ENCODE results near the gene CYP27B1.

The CYP27B1 gene

GRCh38 chr12:57718641-57719528 lies 48.0 kb downstream of the CYP27B1 start:
- no peak for TF ChIP-seq CTCF (conservative IDR thresholded peaks at IDR 0.05; ENCODE audit: low read depth, low read length)

GRCh38 chr12:57717846-57718640 lies 48.8 kb downstream of the CYP27B1 start:
- H3K36me3 ChIP-seq (ENCODE audit: insufficient read depth), result peaks cover 9% of the 10 kb centered on the region; the same call in 1 of the 2 replicates
- H2AFZ ChIP-seq (ENCODE audit: low read depth), result no peak overlapping the region
- no peaks in the 10 kb centered on the region for H3K79me2 ChIP-seq (ENCODE audit: insufficient read depth, low read depth)
- no peak for TF ChIP-seq CTCF (conservative IDR thresholded peaks at IDR 0.05; ENCODE audit: low read depth, low read length)
- H3K27ac ChIP-seq, result no peak overlapping the region
- H3K4me1 ChIP-seq (ENCODE audit: low read depth, poor library complexity, severe bottlenecking), result no peaks in the 10 kb centered on the region
- H4K20me1 ChIP-seq (ENCODE audit: insufficient read depth), result no peaks in the 10 kb centered on the region
- no peaks in the 10 kb centered on the region for H3K27me3 ChIP-seq (ENCODE audit: insufficient read depth, low read depth)
- no peak overlapping the region for H3K4me2 ChIP-seq
- no peak overlapping the region for H3K9ac ChIP-seq
- H3K4me3 ChIP-seq (IDR thresholded peaks at IDR 0.05; ENCODE audit: insufficient read depth, low read depth, low read length), result no peak overlapping the region

More at GRCh38 chr12:57718641-57719528, 48.0 kb downstream of the CYP27B1 start:
- Histone ChIP-seq H3K79me2 (ENCODE audit: insufficient read depth, low read depth) (no peaks in the 10 kb centered on the region), H3K9ac (no peak overlapping the region), H3K36me3 (ENCODE audit: insufficient read depth) (peaks cover 9% of the 10 kb centered on the region; the same call in 1 of the 2 replicates), H2AFZ (ENCODE audit: low read depth) (no peak overlapping the region), H3K4me2 (no peak overlapping the region), H3K4me1 (ENCODE audit: low read depth, poor library complexity, severe bottlenecking) (no peaks in the 10 kb centered on the region), H3K27ac (no peak overlapping the region), H3K27me3 (ENCODE audit: insufficient read depth, low read depth) (no peaks in the 10 kb centered on the region), H3K4me3 (IDR thresholded peaks at IDR 0.05; ENCODE audit: insufficient read depth, low read depth, low read length) (no peak overlapping the region), H4K20me1 (ENCODE audit: insufficient read depth) (no peaks in the 10 kb centered on the region)

GRCh38 chr12:57717131-57717530 lies 49.7 kb downstream of the CYP27B1 start:
- Histone ChIP-seq H3K27ac (no peak overlapping the region), H2AFZ (ENCODE audit: low read depth) (no peak overlapping the region), H4K20me1 (ENCODE audit: insufficient read depth) (no peaks in the 10 kb centered on the region), H3K4me3 (IDR thresholded peaks at IDR 0.05; ENCODE audit: insufficient read depth, low read depth, low read length) (no peak overlapping the region), H3K27me3 (ENCODE audit: insufficient read depth, low read depth) (no peaks in the 10 kb centered on the region), H3K79me2 (ENCODE audit: insufficient read depth, low read depth) (no peaks in the 10 kb centered on the region), H3K9ac (no peak overlapping the region), H3K4me1 (ENCODE audit: low read depth, poor library complexity, severe bottlenecking) (no peaks in the 10 kb centered on the region), H3K36me3 (ENCODE audit: insufficient read depth) (peaks cover 9% of the 10 kb centered on the region; the same call in 1 of the 2 replicates), H3K4me2 (no peak overlapping the region)
- TF ChIP-seq CTCF (conservative IDR thresholded peaks at IDR 0.05; ENCODE audit: low read depth, low read length), result no peak

- peaks cover 9% of the 10 kb centered on the region; the same call in 1 of the 2 replicates for H3K36me3 ChIP-seq (ENCODE audit: insufficient read depth)
Observed at GRCh38 chr12:57716305-57716704, 50.6 kb downstream of the CYP27B1 start.

More at GRCh38 chr12:57716305-57716704, 50.6 kb downstream of the CYP27B1 start:
- no peak overlapping the region for H2AFZ ChIP-seq (ENCODE audit: low read depth)
- no peaks in the 10 kb centered on the region for H3K79me2 ChIP-seq (ENCODE audit: insufficient read depth, low read depth)
- H3K4me1 ChIP-seq (ENCODE audit: low read depth, poor library complexity, severe bottlenecking), result no peaks in the 10 kb centered on the region
- H3K27me3 ChIP-seq (ENCODE audit: insufficient read depth, low read depth), result no peaks in the 10 kb centered on the region
- no peak overlapping the region for H3K27ac ChIP-seq
- TF ChIP-seq CTCF (conservative IDR thresholded peaks at IDR 0.05; ENCODE audit: low read depth, low read length), result no peak
- H4K20me1 ChIP-seq (ENCODE audit: insufficient read depth), result no peaks in the 10 kb centered on the region
- H3K9ac ChIP-seq, result no peak overlapping the region
- H3K4me3 ChIP-seq (IDR thresholded peaks at IDR 0.05; ENCODE audit: insufficient read depth, low read depth, low read length), result no peak overlapping the region
- no peak overlapping the region for H3K4me2 ChIP-seq
